A673 (cell line): ENCODE data around the gene TRMT112. TPM values are rescaled to one million over a fixed set of nuclear protein-coding genes. Genes with fewer than 3 reads are reported as not detected.

Experiments used
- BruUV-seq: library from RNA; stranded (reverse); fragments of 400-500 nt; replicated peaks from 2 replicates; lab custom pipeline; 2021; lab: Mats Ljungman, UMichigan
- CTCF ChIA-PET: fragments of 300-600 bp; sonication (Branson Sonifier 250); formaldehyde crosslinking; loops from one replicate; lab custom pipeline; 2022; ENCODE audit warnings: antibody characterized with exemption; lab: Charles Lee
- POLR2A ChIA-PET: fragments of 300-600 bp; sonication (Branson Sonifier 250); formaldehyde crosslinking; loops from one replicate; lab custom pipeline; 2022; ENCODE audit warnings: antibody characterized with exemption; ENCODE audit not compliant: low non-redundant PET; lab: Charles Lee
- DNase-seq: peaks from one replicate; pipeline ENCODE4 v3.0.0-alpha.2; 2015; ENCODE audit warnings: low spot score
- H3K27ac ChIP-seq: fragments of 200-600 bp; sonication (generic); 2 replicates; pipeline ENCODE4 v1.5.1; 2016; ENCODE audit warnings: mixed run types, low read depth, mild to moderate bottlenecking, mixed read lengths, antibody characterized with exemption, low read length; ENCODE audit not compliant: poor library complexity, severe bottlenecking
- H3K27me3 ChIP-seq: fragments of 200-600 bp; sonication (generic); replicated peaks from 2 replicates; pipeline ENCODE4 v1.6.1; 2017; ENCODE audit warnings: mixed run types, low read depth, mild to moderate bottlenecking, mixed read lengths, antibody characterized with exemption, low read length; ENCODE audit not compliant: insufficient read depth, poor library complexity
- H3K36me3 ChIP-seq: fragments of 200-600 bp; sonication (generic); 2 replicates; pipeline ENCODE4 v1.6.1; 2016; ENCODE audit warnings: mixed run types, mild to moderate bottlenecking, mixed read lengths, antibody characterized with exemption, low read length; ENCODE audit not compliant: insufficient read depth, poor library complexity, severe bottlenecking
- H3K4me1 ChIP-seq: fragments of 200-600 bp; sonication (generic); 2 replicates; pipeline ENCODE4 v1.6.1; 2017; ENCODE audit warnings: mixed run types, mild to moderate bottlenecking, mixed read lengths, antibody characterized with exemption, low read length; ENCODE audit not compliant: insufficient read depth, poor library complexity, severe bottlenecking
- H3K4me3 ChIP-seq: fragments of 200-600 bp; sonication (generic); 2 replicates; pipeline ENCODE4 v1.5.1; 2016; ENCODE audit warnings: low read depth, mixed run types, mild to moderate bottlenecking, mixed read lengths, low read length; ENCODE audit not compliant: poor library complexity, severe bottlenecking
- H3K9me3 ChIP-seq: fragments of 200-600 bp; sonication (generic); 2 replicates; pipeline ENCODE4 v1.6.1; 2016; ENCODE audit warnings: mixed run types, low read depth, mild to moderate bottlenecking, mixed read lengths, antibody characterized with exemption, low read length; ENCODE audit not compliant: poor library complexity, severe bottlenecking
- EZH2 ChIP-seq: fragments of 200-600 bp; sonication (generic); IDR thresholded peaks from 2 replicates; pipeline ENCODE4 v1.6.1; 2017; ENCODE audit warnings: borderline replicate concordance, low read depth, mild to moderate bottlenecking, mixed read lengths, antibody characterized with exemption, low read length; ENCODE audit not compliant: poor library complexity, severe bottlenecking
- intact Hi-C: fragments of 100-400 bp; cut with micrococcal nuclease; formaldehyde crosslinking; loops from one replicate; pipeline ENCODE4 v1.10.0; 2022; ENCODE audit not compliant: unreplicated experiment
- total RNA-seq: library from RNA; stranded (reverse); gene quantifications from 2 replicates; pipeline ENCODE4 v1.2.3, GENCODE V29; 2021
- TF ChIP-seq, protein P1 (sequence below): fragments of 300-800, 200-600 bp; sonication (generic); conservative IDR thresholded peaks from 2 replicates; pipeline ENCODE4 v1.5.1; 2017; ENCODE audit warnings: low read depth, mild to moderate bottlenecking, antibody characterized with exemption, low read length, moderate library complexity, mixed read lengths

TRMT112 gene
- total RNA-seq, 1 experiment from 2014 or later = 270 TPM

DNA sequence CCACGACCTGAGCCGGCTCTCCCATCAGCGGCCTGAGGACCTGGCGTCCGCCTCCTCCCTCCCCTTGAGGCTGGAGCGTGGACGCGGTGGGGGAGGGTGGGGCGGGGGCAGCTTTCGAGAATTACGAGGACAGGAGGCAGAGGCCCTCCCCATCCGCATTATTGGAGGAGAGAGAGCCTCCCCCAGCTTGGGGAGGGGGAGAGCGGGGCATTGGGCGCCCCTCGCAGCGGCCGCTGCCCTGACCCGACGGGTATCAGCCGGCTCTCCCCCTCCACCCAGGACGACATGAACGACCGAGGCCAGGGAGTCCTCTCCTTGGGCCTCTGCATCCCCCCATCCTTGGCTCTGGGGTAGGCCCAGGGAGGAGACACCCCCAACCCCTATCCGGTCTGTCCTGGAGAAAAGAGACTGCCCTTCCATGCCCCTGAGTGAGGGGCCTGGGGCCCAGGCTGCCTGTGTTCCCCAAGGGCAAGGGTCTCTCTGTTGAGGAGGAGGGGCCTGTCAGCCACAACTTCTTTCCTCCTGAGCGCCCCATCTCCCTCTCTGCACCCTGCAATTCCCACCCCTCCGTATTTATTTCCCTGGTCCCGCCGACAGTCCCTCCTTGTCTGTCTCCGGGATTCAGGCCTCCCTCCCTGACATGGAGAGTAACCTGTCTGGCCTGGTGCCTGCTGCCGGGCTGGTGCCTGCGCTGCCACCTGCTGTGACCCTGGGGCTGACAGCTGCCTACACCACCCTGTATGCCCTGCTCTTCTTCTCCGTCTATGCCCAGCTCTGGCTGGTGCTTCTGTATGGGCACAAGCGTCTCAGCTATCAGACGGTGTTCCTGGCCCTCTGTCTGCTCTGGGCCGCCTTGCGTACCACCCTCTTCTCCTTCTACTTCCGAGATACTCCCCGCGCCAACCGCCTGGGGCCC is 31.2 kb downstream of the TRMT112 start:
- peaks cover 6% of the 10 kb centered on the region for H3K36me3 ChIP-seq
- peaks cover 13% of the 10 kb centered on the region for H3K4me1 ChIP-seq
- no peaks in the 10 kb centered on the region for H3K9me3 ChIP-seq
- no peak for DNase-seq
- intact Hi-C loops = loop anchor here (2.0 kb wide), 1 partner anchor 15 kb away; no protein-coding TSS in a partner anchor
- CTCF ChIA-PET = interaction anchor here (0.7 kb wide), 2 partner anchors 22 to 64 kb away, joined by 5 to 8 read pairs; no protein-coding TSS in a partner anchor
- TF ChIP-seq, protein P1, sequence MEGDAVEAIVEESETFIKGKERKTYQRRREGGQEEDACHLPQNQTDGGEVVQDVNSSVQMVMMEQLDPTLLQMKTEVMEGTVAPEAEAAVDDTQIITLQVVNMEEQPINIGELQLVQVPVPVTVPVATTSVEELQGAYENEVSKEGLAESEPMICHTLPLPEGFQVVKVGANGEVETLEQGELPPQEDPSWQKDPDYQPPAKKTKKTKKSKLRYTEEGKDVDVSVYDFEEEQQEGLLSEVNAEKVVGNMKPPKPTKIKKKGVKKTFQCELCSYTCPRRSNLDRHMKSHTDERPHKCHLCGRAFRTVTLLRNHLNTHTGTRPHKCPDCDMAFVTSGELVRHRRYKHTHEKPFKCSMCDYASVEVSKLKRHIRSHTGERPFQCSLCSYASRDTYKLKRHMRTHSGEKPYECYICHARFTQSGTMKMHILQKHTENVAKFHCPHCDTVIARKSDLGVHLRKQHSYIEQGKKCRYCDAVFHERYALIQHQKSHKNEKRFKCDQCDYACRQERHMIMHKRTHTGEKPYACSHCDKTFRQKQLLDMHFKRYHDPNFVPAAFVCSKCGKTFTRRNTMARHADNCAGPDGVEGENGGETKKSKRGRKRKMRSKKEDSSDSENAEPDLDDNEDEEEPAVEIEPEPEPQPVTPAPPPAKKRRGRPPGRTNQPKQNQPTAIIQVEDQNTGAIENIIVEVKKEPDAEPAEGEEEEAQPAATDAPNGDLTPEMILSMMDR = no peak
- TF ChIP-seq EZH2 = no peak
- BruUV-seq = no TSS peak
- POLR2A ChIA-PET = no interaction called here
- peak overlapping the region; percentile 87 for H3K4me3 ChIP-seq
- H3K27me3 ChIP-seq = peaks cover 11% of the 10 kb centered on the region
- peak overlapping the region; percentile 73 for H3K27ac ChIP-seq

DNA sequence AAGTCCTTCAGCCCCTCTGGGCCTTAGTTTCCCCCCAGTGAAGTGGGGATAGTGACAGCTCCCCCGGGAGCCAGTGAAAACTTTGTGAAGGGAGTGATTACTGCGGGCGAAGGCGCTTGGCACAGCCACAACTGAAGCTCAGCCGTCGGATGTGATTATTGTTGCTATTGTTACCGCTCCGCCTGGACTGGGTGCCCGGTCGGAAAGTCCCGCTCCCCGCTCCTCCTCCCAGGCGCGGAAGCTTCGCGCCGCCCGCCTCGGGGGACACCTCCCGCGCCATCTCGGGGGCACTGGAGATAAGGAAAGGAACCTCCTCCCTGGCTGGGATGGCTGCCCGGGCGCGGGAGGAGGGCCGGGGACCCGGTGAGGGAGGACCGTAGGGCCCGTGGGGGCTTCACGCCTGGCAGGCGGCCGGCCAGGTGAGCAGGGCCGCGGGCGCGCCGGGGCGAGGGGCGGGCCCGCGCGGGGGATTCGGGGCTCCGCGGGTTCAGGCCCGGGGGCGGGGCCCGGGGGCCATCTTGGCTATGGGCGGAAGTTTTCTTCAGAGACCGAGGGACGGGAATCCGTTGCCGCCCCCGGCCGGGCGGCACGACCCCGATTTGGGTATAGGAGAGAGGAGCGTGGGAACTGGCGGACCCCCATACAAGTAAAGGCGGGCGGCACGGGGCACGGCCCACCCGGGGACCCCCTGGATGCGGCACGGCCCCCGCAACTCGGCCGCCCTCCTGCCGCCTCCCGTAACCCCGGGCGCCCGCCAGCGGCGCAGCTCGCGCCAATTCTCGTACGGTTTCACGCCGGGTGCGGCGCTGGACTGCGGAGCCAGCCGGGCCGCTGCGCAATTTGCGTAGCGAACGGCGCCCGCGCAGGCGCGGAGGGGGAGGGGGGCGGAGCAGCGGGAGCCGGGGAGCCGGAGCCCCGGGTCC is 32.1 kb downstream of the TRMT112 start, which contains the start of gene GPR137:
TSS of gene GPR137 (plus strand) at position 887 of the 923 bp plus-strand sequence. CDS start 677 bp downstream, outside the sequence.
- ChIA-PET POLR2A (no interaction called here), CTCF (interaction anchor here (0.7 to 1.6 kb wide), 3 partner anchors 14 to 65 kb away, joined by 3 to 8 read pairs (median 7); no protein-coding TSS in a partner anchor)
- TF ChIP-seq, protein P1 = no peak
- no peak for TF ChIP-seq EZH2
- Histone ChIP-seq H3K27me3 (peaks cover 2% of the 10 kb centered on the region), H3K4me1 (peaks cover 13% of the 10 kb centered on the region), H3K36me3 (peaks cover 6% of the 10 kb centered on the region), H3K4me3 (peak within 1 kb of the TSS; percentile 87), H3K9me3 (no peaks in the 10 kb centered on the region), H3K27ac (peak within 1 kb of the TSS; percentile 73)
- peak; percentile 92 for DNase-seq
- intact Hi-C loops = loop anchor here (2.0 kb wide), 1 partner anchor 14 kb away; no protein-coding TSS in a partner anchor
- BruUV-seq = TSS peak; percentile 50
